Tibial nerve (tissue), 4 donors: ENCODE data around the gene MRPL51.

ENCODE experiments used
- EP300 ChIP-seq, 2 donors: sonication (generic); formaldehyde crosslinking; IDR thresholded peaks; one replicate each; pipeline ENCODE4 v1.6.1; 2017; ENCODE audit warnings: antibody characterized with exemption in 2 of 2, mild to moderate bottlenecking in 1 of 2
- POLR2A ChIP-seq, 2 donors: fragments of 450-650 bp; IDR thresholded peaks; one replicate each; pipeline ENCODE4 v1.6.1; 2017; ENCODE audit warnings: antibody characterized with exemption in 2 of 2, mild to moderate bottlenecking in 2 of 2, moderate library complexity in 2 of 2
- TF ChIP-seq, protein P1 (sequence below), 5 experiments: fragments of 200-600 bp in 3 of 5; fragments of 450-650 bp in 2 of 5; sonication (generic) in 3 of 5; IDR thresholded peaks; one replicate each; pipeline ENCODE4 v1.5.1; 2016 to 2019; ENCODE audit warnings: antibody characterized with exemption in 5 of 5, mild to moderate bottlenecking in 3 of 5, moderate library complexity in 2 of 5

DNA sequence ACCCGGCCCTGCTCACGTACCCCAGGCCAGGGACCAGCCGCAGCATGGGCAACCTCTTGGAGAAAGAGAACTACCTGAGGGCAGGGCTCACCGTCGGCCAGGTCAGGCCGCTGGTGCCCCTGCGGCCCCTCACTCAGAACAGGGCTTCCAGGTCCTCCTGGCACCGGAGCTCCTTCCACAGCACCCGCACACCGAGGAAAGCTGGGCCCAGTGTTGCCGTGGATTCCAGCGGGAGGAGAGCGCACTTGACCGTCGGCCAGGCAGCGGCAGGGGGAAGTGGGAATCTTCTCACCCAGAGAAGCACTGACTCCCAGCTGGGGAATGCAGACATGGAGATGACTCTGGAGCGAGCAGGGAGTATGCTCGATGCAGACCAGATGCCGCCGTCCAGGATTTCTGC, 14.6 kb downstream of the MRPL51 start:
- TF ChIP-seq, protein P1, sequence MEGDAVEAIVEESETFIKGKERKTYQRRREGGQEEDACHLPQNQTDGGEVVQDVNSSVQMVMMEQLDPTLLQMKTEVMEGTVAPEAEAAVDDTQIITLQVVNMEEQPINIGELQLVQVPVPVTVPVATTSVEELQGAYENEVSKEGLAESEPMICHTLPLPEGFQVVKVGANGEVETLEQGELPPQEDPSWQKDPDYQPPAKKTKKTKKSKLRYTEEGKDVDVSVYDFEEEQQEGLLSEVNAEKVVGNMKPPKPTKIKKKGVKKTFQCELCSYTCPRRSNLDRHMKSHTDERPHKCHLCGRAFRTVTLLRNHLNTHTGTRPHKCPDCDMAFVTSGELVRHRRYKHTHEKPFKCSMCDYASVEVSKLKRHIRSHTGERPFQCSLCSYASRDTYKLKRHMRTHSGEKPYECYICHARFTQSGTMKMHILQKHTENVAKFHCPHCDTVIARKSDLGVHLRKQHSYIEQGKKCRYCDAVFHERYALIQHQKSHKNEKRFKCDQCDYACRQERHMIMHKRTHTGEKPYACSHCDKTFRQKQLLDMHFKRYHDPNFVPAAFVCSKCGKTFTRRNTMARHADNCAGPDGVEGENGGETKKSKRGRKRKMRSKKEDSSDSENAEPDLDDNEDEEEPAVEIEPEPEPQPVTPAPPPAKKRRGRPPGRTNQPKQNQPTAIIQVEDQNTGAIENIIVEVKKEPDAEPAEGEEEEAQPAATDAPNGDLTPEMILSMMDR (IDR thresholded peaks at IDR 0.05) = no peak
- TF ChIP-seq POLR2A (IDR thresholded peaks at IDR 0.05) (no peak), EP300 (IDR thresholded peaks at IDR 0.05) (no peak)
